HG02678 (cell line): ENCODE data around the gene GLIPR2.

ENCODE experiments used
- ATAC-seq: cut with Tn5 transposase; IDR thresholded peaks from one replicate; pipeline ENCODE4 v1.9.1; 2021; ENCODE audit warnings: mild to moderate bottlenecking, moderate library complexity; ENCODE audit not compliant: unreplicated experiment

The GLIPR2 gene

GRCh38 chr9:36191290-36191645, 54.7 kb downstream of the GLIPR2 start:
- ATAC-seq, result peak; percentile 6

GRCh38 chr9:36191686-36192085, 55.2 kb downstream of the GLIPR2 start:
- ATAC-seq, result no peak

- no peak for ATAC-seq
Measured at GRCh38 chr9:36192196-36192595, 55.7 kb downstream of the GLIPR2 start.

- no peak for ATAC-seq
Measured at GRCh38 chr9:36193023-36193422, 56.5 kb downstream of the GLIPR2 start.

GRCh38 chr9:36194326-36195000, 57.9 kb downstream of the GLIPR2 start:
- no peak for ATAC-seq

- ATAC-seq, result no peak
Measured at GRCh38 chr9:36204906-36205547, 68.5 kb downstream of the GLIPR2 start.

GRCh38 chr9:36207016-36207415, 70.5 kb downstream of the GLIPR2 start:
- no peak for ATAC-seq

GRCh38 chr9:36207546-36208012, 71.0 kb downstream of the GLIPR2 start:
- no peak for ATAC-seq

- no peak for ATAC-seq
Measured at GRCh38 chr9:36208521-36209253, 72.2 kb downstream of the GLIPR2 start.

GRCh38 chr9:36210722-36211121, 74.2 kb downstream of the GLIPR2 start:
- no peak for ATAC-seq

- ATAC-seq, result no peak
Measured at GRCh38 chr9:36211510-36211909, 75.0 kb downstream of the GLIPR2 start.

GRCh38 chr9:36213387-36213786, 76.9 kb downstream of the GLIPR2 start:
- no peak for ATAC-seq
